MG63 (cell line): ENCODE data around the gene RSRC1. TPM values are rescaled to one million over a fixed set of nuclear protein-coding genes. Genes with fewer than 3 reads are reported as not detected.
"Not testable (repeated sequence)": the region's sequence is repeated elsewhere in the genome, so short reads cannot be mapped to it uniquely, and the experiment has no call there.

Source experiments
- DNase-seq: peaks from one replicate; pipeline ENCODE4 v3.0.0-alpha.2; 2020
- H3K27me3 ChIP-seq: fragments of 250-450 bp; sonication (Bioruptor Pico); 2 replicates; pipeline ENCODE4 v1.5.1; 2020; ENCODE audit warnings: mild to moderate bottlenecking, moderate library complexity
- H3K36me3 ChIP-seq: fragments of 250-450 bp; sonication (Bioruptor Pico); 2 replicates; pipeline ENCODE4 v1.5.1; 2020; ENCODE audit warnings: mild to moderate bottlenecking, moderate library complexity
- H3K4me3 ChIP-seq: fragments of 250-450 bp; sonication (Bioruptor Pico); 2 replicates; pipeline ENCODE4 v1.5.1; 2020; ENCODE audit warnings: mild to moderate bottlenecking, moderate library complexity
- H3K9me3 ChIP-seq: fragments of 250-450 bp; sonication (Bioruptor Pico); 2 replicates; pipeline ENCODE4 v1.5.1; 2020; ENCODE audit warnings: mild to moderate bottlenecking, moderate library complexity
- total RNA-seq: library from RNA; depleted of rRNA; stranded (reverse); fragments of >200 nt; shearing (Covaris generic); gene quantifications from 2 replicates; pipeline ENCODE4 v1.2.3, GENCODE V29; 2014; ENCODE audit warnings: low replicate concordance

The RSRC1 gene
- total RNA-seq, 1 experiment from 2014 or later = 42.6 TPM

DNA sequence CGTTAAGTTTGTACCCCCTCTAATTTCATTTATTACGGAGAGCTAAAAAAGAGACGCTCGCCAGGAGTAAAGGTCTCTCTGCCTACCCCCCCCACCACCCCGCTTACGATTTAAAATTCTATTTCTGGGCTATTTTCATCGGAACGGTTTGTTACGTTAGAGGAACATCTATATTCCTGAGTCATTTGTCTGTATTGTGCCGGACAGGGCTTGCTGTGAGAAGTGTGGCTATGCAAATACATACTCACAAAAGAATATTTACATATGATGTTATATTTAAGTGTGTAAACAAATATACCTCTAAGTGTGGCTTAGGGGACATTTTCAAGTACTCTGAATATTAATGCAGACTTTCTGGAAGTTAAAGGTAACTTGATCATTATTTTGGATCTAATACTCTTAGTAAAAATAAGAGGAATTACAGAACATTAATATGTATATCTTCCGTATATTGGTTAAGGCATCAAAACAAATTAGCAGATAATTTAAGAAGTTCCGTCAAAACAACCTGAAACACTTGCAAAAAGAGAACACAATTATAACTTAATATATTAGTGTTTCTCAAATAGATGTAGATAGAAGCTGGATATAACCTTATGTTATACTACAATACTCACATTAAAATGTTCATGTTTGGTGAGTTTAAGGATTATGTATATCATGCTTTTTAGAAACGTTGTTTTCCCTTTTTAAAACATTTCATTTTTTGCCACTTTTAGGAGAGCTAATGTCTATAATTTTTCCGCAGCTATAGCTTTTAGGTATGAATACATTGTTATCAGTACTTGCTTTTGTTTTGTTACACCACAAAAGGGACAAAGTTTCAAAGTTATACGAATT is 2.1 kb upstream of the RSRC1 start:
- H3K36me3 ChIP-seq = peaks cover 4% of the 10 kb centered on the region
- no peak overlapping the region for H3K4me3 ChIP-seq
- no peaks in the 10 kb centered on the region for H3K27me3 ChIP-seq
- no peak for DNase-seq
- no peaks in the 10 kb centered on the region; the same call in 1 of the 2 replicates for H3K9me3 ChIP-seq

DNA sequence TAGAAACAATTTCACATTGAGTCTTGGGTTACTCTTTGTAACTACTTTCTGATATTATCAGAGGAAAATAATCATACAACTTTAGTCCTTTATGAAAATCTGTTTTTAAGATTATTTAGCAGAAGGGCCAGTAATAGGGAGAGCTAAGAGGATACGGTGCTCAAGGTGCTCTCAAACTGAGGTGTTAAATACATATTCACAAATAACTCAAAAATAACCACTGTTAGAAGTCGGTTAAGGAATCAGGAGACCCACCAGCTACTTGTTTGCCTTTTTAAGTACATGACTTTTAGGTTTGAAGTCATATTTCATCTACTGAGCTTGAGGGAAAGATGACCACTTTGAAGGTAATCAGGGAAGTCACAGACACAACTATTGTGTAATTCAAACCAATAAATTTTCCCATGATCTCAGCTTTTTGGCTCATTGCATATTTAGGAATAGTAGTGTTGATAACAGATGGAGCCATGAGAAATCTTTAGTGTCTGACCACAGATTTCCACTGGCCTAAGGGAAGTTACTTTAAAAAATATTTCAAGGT is 1.4 kb upstream of the RSRC1 start:
- Histone ChIP-seq H3K9me3 (peaks cover 1% of the 10 kb centered on the region), H3K36me3 (peaks cover 7% of the 10 kb centered on the region), H3K27me3 (no peaks in the 10 kb centered on the region), H3K4me3 (no peak overlapping the region)
- no peak for DNase-seq

DNA sequence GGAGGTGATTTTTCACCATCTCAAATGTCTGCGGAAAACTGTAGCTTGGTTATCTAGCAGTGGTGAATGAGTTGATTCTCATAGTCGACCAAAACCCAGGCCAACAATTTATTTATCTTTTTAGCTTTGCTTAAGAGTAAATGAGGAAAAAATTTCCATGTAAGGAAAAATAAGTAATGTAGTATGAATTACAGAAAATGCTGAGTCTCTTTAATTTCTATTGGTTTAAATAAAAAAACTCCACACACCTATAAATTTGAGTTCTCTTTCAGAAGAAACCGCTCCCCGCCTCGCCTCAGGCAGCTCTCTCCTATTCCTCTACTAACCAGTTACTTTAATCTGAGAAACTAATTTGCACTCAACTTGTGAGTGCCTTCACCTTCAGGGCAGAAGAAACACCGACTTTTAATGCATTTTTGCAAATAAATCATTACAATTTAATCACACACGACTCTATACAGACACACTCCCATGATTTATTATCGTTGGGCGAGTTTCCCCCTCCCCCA is 540 bp upstream of the RSRC1 start:
- peak overlapping the region; percentile 88 for H3K4me3 ChIP-seq
- no peak for DNase-seq
- no peaks in the 10 kb centered on the region for H3K27me3 ChIP-seq
- H3K9me3 ChIP-seq = peaks cover 7% of the 10 kb centered on the region
- peaks cover 7% of the 10 kb centered on the region for H3K36me3 ChIP-seq

DNA sequence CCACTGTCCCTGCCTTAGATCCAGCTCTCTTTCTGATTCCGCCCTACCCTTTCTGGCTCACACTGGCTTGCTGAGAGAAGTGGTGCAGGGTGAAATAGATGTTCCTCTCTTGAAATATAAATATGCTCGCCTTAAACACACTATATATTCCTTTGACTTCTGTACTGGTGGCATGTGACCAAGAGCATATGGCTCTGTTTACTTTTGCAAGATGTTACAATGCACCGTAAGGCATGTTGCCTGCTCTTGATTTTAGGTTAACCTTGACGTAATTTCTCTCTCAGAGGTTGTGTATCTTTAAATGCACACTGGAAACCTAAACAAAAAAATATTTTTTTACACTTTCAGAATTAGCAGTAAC is 749 bp downstream of the RSRC1 start:
- peaks cover 7% of the 10 kb centered on the region for H3K9me3 ChIP-seq
- peaks cover 7% of the 10 kb centered on the region for H3K36me3 ChIP-seq
- no peaks in the 10 kb centered on the region for H3K27me3 ChIP-seq
- peak overlapping the region; percentile 88 for H3K4me3 ChIP-seq
- DNase-seq = no peak

DNA sequence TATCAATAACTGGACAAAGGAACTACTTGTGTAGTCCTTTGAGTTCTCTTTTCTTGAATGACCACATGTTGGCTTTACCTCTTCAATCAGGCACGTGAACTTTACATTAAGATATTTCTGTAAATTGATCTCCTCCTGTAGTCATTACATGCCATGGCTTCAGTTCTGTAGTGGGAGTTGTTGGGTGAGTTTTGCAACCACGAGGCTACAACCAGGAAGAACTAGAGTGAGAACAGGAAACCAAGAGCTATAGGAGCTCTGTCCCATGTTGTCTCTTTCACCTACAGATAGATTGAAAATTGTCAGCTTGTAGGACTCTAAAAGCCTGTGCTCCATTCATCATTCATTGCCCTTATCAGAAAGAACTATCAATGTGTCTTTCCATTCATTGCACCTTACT is 2.0 kb downstream of the RSRC1 start:
- DNase-seq = no peak
- H3K36me3 ChIP-seq = peaks cover 7% of the 10 kb centered on the region
- peaks cover 7% of the 10 kb centered on the region for H3K9me3 ChIP-seq
- H3K27me3 ChIP-seq = no peaks in the 10 kb centered on the region
- no peak overlapping the region for H3K4me3 ChIP-seq

DNA sequence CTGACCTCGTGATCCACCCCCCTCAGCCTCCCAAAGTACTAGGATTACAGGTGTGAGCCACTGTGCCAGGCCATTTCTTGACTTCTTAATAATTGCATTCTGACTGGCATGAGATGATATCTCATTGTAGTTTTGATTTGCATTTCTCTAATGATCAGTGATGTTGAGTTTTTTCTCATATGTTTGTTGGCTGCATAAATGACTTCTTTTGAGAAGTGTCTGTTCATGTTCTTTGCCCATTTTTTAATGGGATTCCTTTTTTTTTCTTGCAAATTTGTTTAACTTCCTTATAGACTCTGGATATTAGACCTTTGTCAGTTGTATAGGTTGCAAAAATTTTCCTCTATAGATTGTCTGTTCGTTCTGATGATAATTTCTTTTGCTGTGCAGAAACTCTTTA is 3.7 kb downstream of the RSRC1 start:
- H3K4me3 ChIP-seq, H3K36me3 ChIP-seq, H3K27me3 ChIP-seq, DNase-seq, H3K9me3 ChIP-seq: not testable (repeated sequence)

DNA sequence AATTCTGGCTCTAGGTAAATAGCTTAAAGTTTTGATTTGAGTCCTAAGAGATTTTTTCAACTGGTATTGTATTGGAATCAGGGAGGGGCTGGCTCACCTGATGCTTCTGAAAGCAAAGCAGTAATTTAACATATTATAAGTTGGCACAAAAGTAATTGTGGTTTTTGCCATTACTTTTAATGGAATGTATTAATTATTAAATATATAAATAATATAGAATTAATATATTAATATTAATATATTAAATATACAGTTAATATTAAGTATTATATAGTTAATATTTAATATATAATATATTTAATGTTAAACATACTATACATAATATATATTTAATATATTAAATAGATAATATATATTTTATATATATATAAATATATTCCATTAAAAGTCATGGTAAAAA is 10.4 kb downstream of the RSRC1 start:
- H3K36me3 ChIP-seq = peaks cover 24% of the 10 kb centered on the region
- H3K9me3 ChIP-seq = peaks cover 2% of the 10 kb centered on the region

DNA sequence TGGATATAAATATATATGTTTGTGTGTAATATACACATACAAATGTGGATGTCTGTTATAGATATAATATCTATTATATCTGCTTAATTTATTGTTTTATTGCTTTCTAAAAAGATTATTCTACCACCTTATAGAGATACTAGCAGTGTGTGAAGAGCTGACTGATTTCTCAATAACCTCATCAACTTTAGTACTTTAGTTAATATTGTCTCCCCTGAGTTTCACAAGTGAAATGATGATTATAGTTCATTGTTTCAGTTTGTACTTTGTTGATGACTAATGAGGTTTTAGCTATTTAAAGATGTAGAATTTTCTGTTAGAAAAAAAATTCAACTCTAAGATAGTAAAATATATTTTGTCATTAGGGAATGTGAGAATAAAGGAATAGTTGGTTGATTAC is 11.4 kb downstream of the RSRC1 start:
- peaks cover 33% of the 10 kb centered on the region for H3K36me3 ChIP-seq
- DNase-seq = no peak
- H3K4me3 ChIP-seq = no peak overlapping the region
- H3K9me3 ChIP-seq = peaks cover 6% of the 10 kb centered on the region
- H3K27me3 ChIP-seq = no peaks in the 10 kb centered on the region

More for the DNA sequence above, 10.4 kb downstream of the RSRC1 start:
- DNase-seq = no peak
- Histone ChIP-seq H3K4me3 (no peak overlapping the region), H3K27me3 (no peaks in the 10 kb centered on the region)

DNA sequence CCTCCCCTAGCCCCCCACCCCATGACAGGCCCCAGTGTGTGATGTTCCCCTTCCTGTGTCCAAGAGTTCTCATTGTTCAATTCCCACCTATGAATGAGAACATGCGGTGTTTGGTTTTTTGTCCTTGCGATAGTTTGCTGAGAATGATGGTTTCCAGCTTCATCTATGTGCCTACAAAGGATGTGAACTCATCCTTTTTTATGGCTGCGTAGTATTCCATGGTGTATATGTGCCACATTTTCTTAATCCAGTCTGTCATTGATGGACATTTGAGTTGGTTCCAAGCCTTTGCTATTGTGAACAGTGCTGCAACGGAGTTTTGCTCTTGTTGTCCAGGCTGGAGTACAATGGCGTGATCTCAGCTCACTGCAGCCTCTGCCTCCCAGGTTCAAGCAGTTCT is 12.8 kb downstream of the RSRC1 start:
- not testable (repeated sequence) for H3K27me3 ChIP-seq, H3K9me3 ChIP-seq, DNase-seq, H3K4me3 ChIP-seq
- peaks cover 45% of the 10 kb centered on the region for H3K36me3 ChIP-seq

DNA sequence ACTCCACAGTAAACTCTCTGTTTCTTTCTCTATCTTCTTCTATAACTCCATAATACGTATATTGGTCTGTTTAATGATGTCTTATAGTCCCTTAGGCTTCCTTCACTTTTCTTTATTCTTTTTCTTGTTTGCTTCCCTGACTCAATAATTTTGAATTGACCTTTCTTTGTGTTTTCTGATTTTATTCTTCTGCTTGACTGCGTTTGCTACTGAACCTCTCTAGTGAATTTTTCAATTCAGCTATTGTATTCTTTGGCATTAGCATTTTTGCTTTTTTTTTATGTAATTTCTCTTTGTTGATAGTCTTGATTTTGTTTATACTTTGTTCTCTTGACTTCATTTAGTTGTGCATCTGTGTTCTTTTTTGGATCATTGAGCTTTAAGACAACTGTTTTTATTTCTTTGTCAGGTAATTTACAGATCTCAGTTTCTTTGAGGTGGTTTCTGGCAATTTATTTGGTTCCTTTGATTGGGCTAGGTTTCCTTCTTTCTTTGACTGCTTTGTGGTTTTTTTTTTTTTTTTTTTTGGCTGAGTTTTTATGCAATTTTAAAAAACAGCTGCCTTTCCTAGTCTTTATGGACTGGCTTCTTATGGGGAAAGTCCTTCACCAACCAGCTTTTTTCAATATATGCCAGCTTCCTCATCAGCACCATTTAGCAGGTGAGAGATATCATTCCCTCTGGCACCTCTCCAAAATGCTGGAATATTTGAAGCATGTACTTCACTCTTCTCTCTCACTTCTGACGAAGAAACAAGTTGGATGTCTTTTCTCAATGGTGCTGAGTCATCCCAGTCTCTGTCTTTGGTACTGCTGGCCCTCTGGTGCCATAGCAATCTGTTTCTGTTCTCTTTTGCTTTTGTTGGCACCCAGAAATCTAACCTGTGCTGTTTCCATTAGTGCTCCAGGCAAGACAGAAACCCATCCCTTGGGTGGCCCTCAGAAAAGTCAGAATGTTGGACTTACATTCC is 17.6 kb downstream of the RSRC1 start:
- Histone ChIP-seq H3K9me3 (peaks cover 9% of the 10 kb centered on the region), H3K27me3 (no peaks in the 10 kb centered on the region), H3K36me3 (peaks cover 56% of the 10 kb centered on the region), H3K4me3 (no peak overlapping the region)
- no peak for DNase-seq

DNA sequence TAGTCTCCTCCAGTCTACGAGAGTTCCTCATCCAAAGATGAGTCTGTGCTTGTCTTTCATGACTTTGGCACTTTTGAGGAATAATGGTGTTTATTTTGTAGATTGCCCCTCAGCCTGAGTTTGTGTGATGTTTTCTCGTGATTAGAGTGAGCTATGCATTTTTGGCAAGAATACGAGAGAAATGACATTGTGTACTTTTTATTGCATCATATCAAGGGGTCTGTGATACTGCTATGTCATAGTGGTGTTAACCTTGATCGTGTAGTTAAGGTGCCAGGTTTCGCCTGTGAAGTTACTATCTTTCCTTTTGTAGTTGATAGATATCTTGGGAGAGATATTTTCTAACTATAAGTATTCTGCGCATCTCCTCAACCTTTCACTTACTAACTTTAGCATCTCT is 18.9 kb downstream of the RSRC1 start:
- H3K4me3 ChIP-seq = no peak overlapping the region
- DNase-seq = no peak
- no peaks in the 10 kb centered on the region for H3K27me3 ChIP-seq
- peaks cover 46% of the 10 kb centered on the region for H3K36me3 ChIP-seq
- peaks cover 9% of the 10 kb centered on the region for H3K9me3 ChIP-seq

DNA sequence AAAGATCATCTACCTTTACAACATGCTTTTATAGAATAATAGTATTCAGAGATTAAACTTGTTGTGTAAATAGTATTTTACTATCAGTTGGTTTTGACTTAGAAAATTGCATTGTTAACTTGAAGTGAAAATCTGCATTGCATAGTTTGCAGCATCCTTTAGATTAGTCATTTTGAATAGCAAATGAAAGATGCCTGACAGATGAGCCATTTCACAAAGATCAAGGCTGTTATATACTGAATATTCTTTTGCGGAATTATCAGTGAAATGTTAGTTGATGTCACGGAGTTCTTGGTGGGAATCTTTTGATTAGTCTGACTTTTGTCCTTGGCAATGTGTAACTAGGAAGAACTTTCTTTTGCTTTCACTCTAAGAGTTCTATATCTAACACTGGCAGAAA is 24.5 kb downstream of the RSRC1 start:
- Histone ChIP-seq H3K27me3 (no peaks in the 10 kb centered on the region), H3K36me3 (no peaks in the 10 kb centered on the region; the same call in 1 of the 2 replicates), H3K4me3 (no peak overlapping the region), H3K9me3 (no peaks in the 10 kb centered on the region)
- no peak for DNase-seq

DNA sequence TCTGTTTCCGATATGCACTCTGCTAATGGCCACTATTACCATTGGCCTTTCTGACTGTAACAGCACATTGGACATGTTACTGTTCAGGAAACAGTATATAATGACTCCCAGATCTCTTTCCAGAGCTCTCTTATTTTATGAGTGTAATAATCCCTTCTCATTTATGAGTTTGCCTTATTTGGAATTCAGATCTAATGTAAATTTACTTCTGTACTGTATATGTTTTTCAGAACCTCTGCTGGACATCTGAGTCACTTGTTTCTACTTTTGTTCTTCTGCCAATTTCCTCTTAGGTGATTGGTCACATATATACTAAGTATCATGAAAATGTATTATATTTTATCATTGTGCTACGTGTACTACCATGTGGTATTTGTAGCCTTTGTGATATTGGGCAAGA is 30.5 kb downstream of the RSRC1 start:
- Histone ChIP-seq H3K4me3 (no peak overlapping the region), H3K36me3 (peaks cover 7% of the 10 kb centered on the region), H3K27me3 (no peaks in the 10 kb centered on the region), H3K9me3 (0 out of 2 replicates have a peak, but pooled peaks cover 4% of the 10 kb centered on the region)
- no peak for DNase-seq

DNA sequence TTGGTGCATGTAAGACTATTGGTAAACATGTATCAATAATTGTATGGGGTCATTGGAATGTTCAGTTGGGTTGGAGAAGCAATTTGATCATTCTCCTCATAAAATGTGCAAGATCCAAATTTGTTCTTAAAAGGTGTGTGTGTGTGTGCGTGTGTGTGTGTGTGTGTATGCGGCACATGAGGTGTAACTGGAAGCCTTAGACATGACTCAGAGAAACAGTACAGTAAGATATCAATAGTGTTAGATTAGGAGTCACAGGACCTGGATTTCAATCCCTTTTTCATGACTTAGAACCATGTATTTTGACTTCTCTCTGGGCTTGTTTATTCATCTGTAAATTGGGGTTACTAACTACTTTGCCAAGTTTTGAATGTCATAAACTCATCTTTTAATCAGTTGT is 38.3 kb downstream of the RSRC1 start:
- Histone ChIP-seq H3K36me3 (peaks cover 4% of the 10 kb centered on the region), H3K27me3 (no peaks in the 10 kb centered on the region), H3K4me3 (no peak overlapping the region), H3K9me3 (0 out of 2 replicates have a peak, but pooled peaks cover 4% of the 10 kb centered on the region)
- DNase-seq = no peak

DNA sequence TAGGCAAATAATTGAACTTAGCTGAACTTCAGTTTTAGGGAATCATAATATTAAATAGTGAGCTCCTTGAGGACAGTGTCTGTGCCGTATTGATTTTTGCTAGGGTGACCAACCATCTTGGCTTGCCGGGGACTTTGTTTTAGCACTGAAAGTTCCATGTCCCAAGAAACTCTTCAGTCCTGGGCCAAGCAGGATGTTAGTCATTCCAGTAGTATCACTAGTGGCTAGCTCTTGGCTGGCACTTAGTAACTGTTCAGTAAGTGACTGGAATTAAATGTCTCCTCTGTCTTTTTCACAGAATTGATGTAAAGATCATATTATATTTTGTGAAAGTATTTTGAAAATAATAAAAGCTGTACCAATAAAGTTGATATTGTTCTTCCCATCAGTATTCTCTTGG is 42.3 kb downstream of the RSRC1 start:
- H3K4me3 ChIP-seq = no peak overlapping the region
- DNase-seq = peak; percentile 63
- no peaks in the 10 kb centered on the region for H3K27me3 ChIP-seq
- H3K9me3 ChIP-seq = peaks cover 8% of the 10 kb centered on the region; the same call in 1 of the 2 replicates
- no peaks in the 10 kb centered on the region; the same call in none of the 2 replicates for H3K36me3 ChIP-seq

DNA sequence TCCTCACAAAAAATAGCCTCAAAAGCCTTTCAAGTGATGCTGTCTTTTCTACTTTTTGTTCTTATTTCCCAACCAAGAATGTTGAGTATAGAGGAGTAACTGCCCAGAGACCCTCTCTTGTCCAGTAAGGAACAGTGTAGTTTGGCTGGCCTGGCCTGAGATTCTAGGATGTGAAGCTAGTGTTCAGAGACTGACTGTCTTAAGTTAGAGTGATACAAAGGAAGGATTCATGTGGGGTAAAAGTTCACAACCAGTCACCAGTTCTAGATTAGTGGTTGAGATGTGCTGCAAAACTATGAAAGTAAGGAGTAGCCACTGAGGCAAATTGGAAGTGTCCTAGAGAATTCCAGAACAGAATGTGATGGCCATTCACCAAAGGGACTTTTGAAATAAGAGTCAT is 49.1 kb downstream of the RSRC1 start:
- H3K27me3 ChIP-seq = no peaks in the 10 kb centered on the region
- H3K9me3 ChIP-seq = peaks cover 8% of the 10 kb centered on the region; the same call in 1 of the 2 replicates
- no peak for DNase-seq
- H3K4me3 ChIP-seq = no peak overlapping the region
- no peaks in the 10 kb centered on the region; the same call in 1 of the 2 replicates for H3K36me3 ChIP-seq

DNA sequence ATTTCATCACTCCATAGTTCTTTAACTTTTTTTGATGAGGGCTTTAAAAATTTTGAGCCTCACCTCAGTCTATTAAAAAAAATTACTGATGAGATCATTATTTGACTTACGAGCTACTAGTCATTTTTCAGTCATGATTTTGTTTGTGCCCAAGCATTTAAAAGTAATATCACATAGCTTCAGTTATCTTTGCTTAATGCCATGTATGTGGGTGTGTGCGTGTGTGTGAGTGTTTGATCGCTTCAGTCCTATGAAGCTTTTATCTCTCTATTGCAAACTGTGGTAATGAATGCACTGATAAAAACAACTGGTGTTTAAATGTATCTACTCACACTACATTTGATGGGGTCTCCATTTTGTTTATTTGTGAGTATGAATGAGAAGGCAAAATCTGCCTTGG is 49.8 kb downstream of the RSRC1 start:
- Histone ChIP-seq H3K9me3 (peaks cover 8% of the 10 kb centered on the region; the same call in 1 of the 2 replicates), H3K4me3 (no peak overlapping the region), H3K27me3 (no peaks in the 10 kb centered on the region), H3K36me3 (no peaks in the 10 kb centered on the region)
- DNase-seq = no peak
